Hypothalamus (tissue), 51 donors: Measurements from ENCODE around the gene PPP1R9A.

Experiments
- DNase-seq, 51 donors: peaks; one replicate each; lab custom pipeline; 2025; lab: John Stamatoyannopoulos, UW

Gene PPP1R9A

GRCh38 chr7:95026018-95026417 lies 118.6 kb downstream of the PPP1R9A start:
- DNase-seq, result no peak

- no peak for DNase-seq
These were observed 119.2 kb downstream of the PPP1R9A start for GRCh38 chr7:95026421-95027072.

GRCh38 chr7:95027234-95027872 lies 120.0 kb downstream of the PPP1R9A start:
- DNase-seq, result no peak

- DNase-seq, result no peak
These were observed 121.3 kb downstream of the PPP1R9A start for GRCh38 chr7:95028683-95029082.

- no peak for DNase-seq
These were observed 127.9 kb downstream of the PPP1R9A start for GRCh38 chr7:95035295-95035694.

- DNase-seq, result no peak
These were observed 133.6 kb downstream of the PPP1R9A start for GRCh38 chr7:95041031-95041430.

- DNase-seq, result peak in 23 of 51 donors; percentile 4 to 77 (median 45)
These were observed 138.0 kb downstream of the PPP1R9A start for GRCh38 chr7:95045236-95045923.

- DNase-seq, result peak in 8 of 51 donors; percentile 4 to 79 (median 9)
These were observed 139.3 kb downstream of the PPP1R9A start for GRCh38 chr7:95046494-95047240.

- DNase-seq, result peak in 1 of 51 donors; percentile 42
These were observed 139.9 kb downstream of the PPP1R9A start for GRCh38 chr7:95047291-95047690.

- no peak for DNase-seq
These were observed 145.2 kb downstream of the PPP1R9A start for GRCh38 chr7:95052566-95053094.

- no peak for DNase-seq
These were observed 147.0 kb downstream of the PPP1R9A start for GRCh38 chr7:95054386-95054785.

GRCh38 chr7:95055295-95055694 lies 147.9 kb downstream of the PPP1R9A start:
- DNase-seq, result no peak

GRCh38 chr7:95056107-95056739 lies 148.8 kb downstream of the PPP1R9A start:
- DNase-seq, result no peak

- no peak for DNase-seq
These were observed 149.5 kb downstream of the PPP1R9A start for GRCh38 chr7:95056901-95057300.

- peak in 1 of 51 donors; percentile 26 for DNase-seq
These were observed 152.5 kb downstream of the PPP1R9A start for GRCh38 chr7:95059842-95060313.

- DNase-seq, result no peak
These were observed 155.5 kb downstream of the PPP1R9A start for GRCh38 chr7:95062901-95063300.

- DNase-seq, result no peak
These were observed 159.5 kb downstream of the PPP1R9A start for GRCh38 chr7:95066737-95067530.

- no peak for DNase-seq
These were observed 181.3 kb downstream of the PPP1R9A start for GRCh38 chr7:95088536-95089215.
